Measurements from ENCODE around the gene JADE1. TPM values are rescaled to one million over a fixed set of nuclear protein-coding genes. Genes with fewer than 3 reads are reported as not detected.
A peak's percentile ranks its signal among the peaks of the same experiment; 100 is the strongest.

The JADE1 gene
- polyA plus RNA-seq, 1 donor = 30.8 TPM

GRCh38 chr4:128879283-128879682, 69.8 kb downstream of the JADE1 start:
- no peak for DNase-seq

GRCh38 chr4:128879971-128880370, 70.5 kb downstream of the JADE1 start:
- DNase-seq = no peak

- no peak for DNase-seq
Measured at GRCh38 chr4:128880662-128881061, 71.2 kb downstream of the JADE1 start.

- no peak for DNase-seq
Measured at GRCh38 chr4:128904821-128905220, 95.3 kb downstream of the JADE1 start.

DNA sequence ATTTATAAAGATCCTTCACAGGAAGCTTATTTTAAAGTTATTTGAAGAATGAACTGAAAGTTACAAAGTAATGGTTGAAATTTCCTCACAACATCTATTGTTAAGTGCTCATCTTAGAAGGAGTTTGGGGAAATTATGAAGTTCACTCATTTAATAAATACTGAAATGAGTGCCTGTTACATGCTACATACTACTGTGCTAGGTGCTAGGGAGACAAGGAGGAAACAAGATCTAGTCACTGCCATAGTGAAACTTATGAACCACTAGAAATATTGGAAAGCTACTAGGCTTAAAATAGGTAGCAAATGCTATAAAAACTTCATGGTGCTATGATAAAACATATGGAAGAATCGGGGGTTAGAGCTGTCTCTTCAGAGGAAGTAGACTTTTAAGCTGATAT, 97.1 kb downstream of the JADE1 start:
- no peak for DNase-seq

GRCh38 chr4:128907981-128908380, 98.5 kb downstream of the JADE1 start:
- no peak for DNase-seq

DNA sequence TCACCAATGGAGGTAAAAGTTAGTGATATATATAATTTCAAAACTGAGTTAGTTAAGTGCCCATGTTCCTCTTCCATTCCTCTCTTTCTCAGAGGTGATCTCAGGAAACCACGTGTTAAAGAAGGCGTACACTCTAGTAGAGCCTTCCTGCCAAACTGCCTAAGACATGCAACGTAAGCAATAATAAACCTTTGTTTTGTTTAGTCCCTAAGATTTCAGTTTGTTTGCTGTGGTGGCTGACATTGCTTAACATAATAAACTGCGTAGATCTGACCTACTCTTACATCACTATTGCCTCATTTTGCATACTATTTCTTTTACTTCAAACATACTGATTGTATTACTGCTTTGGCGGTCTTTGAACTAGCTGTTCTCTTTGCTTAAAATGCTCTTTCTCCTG, 99.2 kb downstream of the JADE1 start:
- DNase-seq = no peak

DNA sequence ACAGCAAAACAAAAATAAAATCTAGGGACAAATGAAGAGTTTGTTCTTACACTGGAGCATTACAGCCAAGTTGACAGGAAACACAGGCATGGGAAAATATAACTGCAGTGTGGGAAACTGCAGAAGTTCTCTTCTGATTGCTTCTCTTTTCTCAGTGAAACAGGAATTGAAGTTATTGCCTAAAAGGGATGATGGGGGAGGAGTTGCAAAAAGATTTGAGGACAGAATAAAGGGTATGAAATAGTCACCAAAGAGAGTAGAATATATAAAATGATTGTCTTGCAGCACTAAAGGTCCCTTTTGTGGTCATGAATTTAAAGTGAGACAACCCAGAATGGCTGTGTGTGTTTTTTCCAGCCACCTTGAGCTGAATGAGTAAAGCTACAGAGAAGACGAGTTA, 103.7 kb downstream of the JADE1 start:
- peak; percentile 10 for DNase-seq

- DNase-seq = no peak
Measured at GRCh38 chr4:128915544-128915943, 106.0 kb downstream of the JADE1 start.

- DNase-seq = peak; percentile 31
Measured at GRCh38 chr4:128916832-128917231, 107.3 kb downstream of the JADE1 start.

- no peak for DNase-seq
Measured at GRCh38 chr4:128917781-128918180, 108.3 kb downstream of the JADE1 start.

GRCh38 chr4:128921954-128922353, 112.5 kb downstream of the JADE1 start:
- no peak for DNase-seq

Measured in hindlimb muscle (tissue), 1 donor.